Transverse colon (tissue), 4 donors: ENCODE data around the gene CEP250. TPM values are rescaled to one million over a fixed set of nuclear protein-coding genes. Genes with fewer than 3 reads are reported as not detected.

Experiments
- DNase-seq: peaks from one replicate; pipeline ENCODE4 v3.0.0-alpha.2; 2019
- H3K27ac ChIP-seq, 4 donors: fragments of 200-600 bp; sonication (generic); 2 replicates each; pipeline ENCODE4 v1.5.1; 2016 to 2018; ENCODE audit warnings: inconsistent platforms in 4 of 4
- H3K27me3 ChIP-seq: fragments of 200-600 bp; sonication (generic); 2 replicates; pipeline ENCODE4 v1.5.1; 2017; ENCODE audit warnings: inconsistent platforms
- H3K36me3 ChIP-seq, 4 donors: fragments of 200-600 bp; sonication (generic); 2 replicates each; pipeline ENCODE4 v1.5.1; 2017 to 2019; ENCODE audit warnings: inconsistent platforms in 4 of 4
- H3K4me1 ChIP-seq, 4 donors: fragments of 200-600 bp; sonication (generic); 2 replicates each; pipeline ENCODE4 v1.5.1; 2017 to 2020; ENCODE audit warnings: inconsistent platforms in 4 of 4
- H3K4me3 ChIP-seq, 4 donors: fragments of 200-600 bp; sonication (generic); 1 replicate in 1 of 4; 2 replicates in 3 of 4; pipeline versions ENCODE4 v1.5.1 to v1.6.1; 2017 to 2019; ENCODE audit warnings: inconsistent platforms in 4 of 4
- H3K9me3 ChIP-seq, 2 donors: fragments of 200-600 bp; sonication (generic); 2 replicates each; pipeline ENCODE4 v1.5.1; 2017 to 2019; ENCODE audit warnings: inconsistent platforms in 2 of 2
- CTCF ChIP-seq, 5 experiments: fragments of 200-600 bp in 3 of 5; fragments of 450-650 bp in 2 of 5; sonication (generic) in 3 of 5; IDR thresholded peaks; 1 replicate in 2 of 5; 2 replicates in 3 of 5; pipeline ENCODE4 v1.5.1; 2016 to 2017; ENCODE audit warnings: antibody characterized with exemption in 5 of 5, inconsistent platforms in 3 of 5, mild to moderate bottlenecking in 2 of 5, moderate library complexity in 1 of 5
- EP300 ChIP-seq: sonication (generic); formaldehyde crosslinking; IDR thresholded peaks from one replicate; pipeline ENCODE4 v1.6.1; 2017; ENCODE audit warnings: antibody characterized with exemption, low read depth
- POLR2A ChIP-seq: fragments of 450-650 bp; IDR thresholded peaks from one replicate; pipeline ENCODE4 v1.6.1; 2016; ENCODE audit warnings: antibody characterized with exemption, mild to moderate bottlenecking, moderate library complexity
- POLR2AphosphoS5 ChIP-seq, 3 donors: sonication (generic); formaldehyde crosslinking; IDR thresholded peaks; one replicate each; pipeline ENCODE4 v1.6.1; 2016; ENCODE audit warnings: antibody characterized with exemption in 3 of 3
- WGBS, 2 donors: methylation state at CpG; one replicate each; pipeline ENCODE4 v1.1.5; 2018; ENCODE audit warnings: low coverage in 1 of 2; 5-methylcytosine and 5-hydroxymethylcytosine counted together
- in situ Hi-C, 4 donors: fragments of 200-750 bp; cut with MboI; loops; one replicate each; pipeline versions ENCODE4 v1.15.0 to v1.15.1; 2017; ENCODE audit warnings: low sequenced_read_pairs in 3 of 4, low pct_ligation_motif_present in 1 of 4, low pct_unique_long_range_greater_than_20kb in 1 of 4
- intact Hi-C: fragments of 100-400 bp; cut with DNase I; formaldehyde crosslinking; loops from one replicate; pipeline ENCODE4 v1.15.1; 2023; ENCODE audit warnings: low total_unique reads
- small RNA-seq, 4 donors: library from RNA; depleted of rRNA; stranded (forward); fragments of <200 nt; gene quantifications; one replicate each; pipeline ENCODE3, GENCODE V24; 2016
- total RNA-seq, 4 donors: library from RNA; depleted of rRNA; stranded (reverse); fragments of >200 nt; gene quantifications; one replicate each; pipeline ENCODE4 v1.1.0, GENCODE V29; 2016

Gene CEP250
- total RNA-seq, 4 donors from 2014 or later = 22.8 to 38.6 (median 28.7) TPM

GRCh38 chr20:35563834-35564233 lies 108.4 kb downstream of the CEP250 start:
- 60 to 86% methylated on average over 1 to 10 of the region's 10 CpGs for WGBS, 2 donors
- intact Hi-C loops (no loop called here), in situ Hi-C loops (no loop called here)
- no peaks in the 10 kb centered on the region for H3K9me3 ChIP-seq
- no peaks in the 10 kb centered on the region for H3K27me3 ChIP-seq
- DNase-seq = no peak
- TF ChIP-seq POLR2AphosphoS5 (IDR thresholded peaks at IDR 0.05) (no peak), POLR2A (no peak), CTCF (IDR thresholded peaks at IDR 0.05) (no peak), EP300 (no peak)
- H3K4me1 ChIP-seq = peaks cover 0 to 6% (median 0%) of the 10 kb centered on the region in 4 donors
- H3K4me3 ChIP-seq = no peak overlapping the region
- no peak overlapping the region for H3K27ac ChIP-seq
- no peaks in the 10 kb centered on the region for H3K36me3 ChIP-seq

GRCh38 chr20:35564905-35565304 lies 109.5 kb downstream of the CEP250 start:
- intact Hi-C loops = no loop called here
- TF ChIP-seq POLR2A (no peak), POLR2AphosphoS5 (IDR thresholded peaks at IDR 0.05) (no peak), EP300 (no peak), CTCF (IDR thresholded peaks at IDR 0.05) (no peak)
- in situ Hi-C loops = no loop called here

GRCh38 chr20:35568645-35569044 lies 113.2 kb downstream of the CEP250 start:
- Histone ChIP-seq H3K9me3 (no peaks in the 10 kb centered on the region), H3K27me3 (no peaks in the 10 kb centered on the region), H3K4me1 (peaks cover 0 to 6% (median 0%) of the 10 kb centered on the region in 4 donors), H3K36me3 (no peaks in the 10 kb centered on the region), H3K27ac (no peak overlapping the region), H3K4me3 (no peak overlapping the region)
- TF ChIP-seq CTCF (IDR thresholded peaks at IDR 0.05) (peak in 4 of 5 experiments; percentile 25 to 42 (median 28)), EP300 (no peak), POLR2A (no peak)
- WGBS, 2 donors = 15% methylated on average over 2 of the region's 2 CpGs; no CpG with 5 or more reads in 1 of the 2 donors
- in situ Hi-C loops = no loop called here
- intact Hi-C loops = no loop called here
- peak; percentile 27 for DNase-seq

More at GRCh38 chr20:35564905-35565304, 109.5 kb downstream of the CEP250 start:
- no peak overlapping the region for H3K27ac ChIP-seq
- no peaks in the 10 kb centered on the region for H3K27me3 ChIP-seq
- no peaks in the 10 kb centered on the region for H3K4me1 ChIP-seq
- DNase-seq = no peak
- H3K4me3 ChIP-seq = no peak overlapping the region
- 91% methylated on average over 6 of the region's 7 CpGs; no CpG with 5 or more reads in 1 of the 2 donors for WGBS, 2 donors
- no peaks in the 10 kb centered on the region for H3K36me3 ChIP-seq
- H3K9me3 ChIP-seq = no peaks in the 10 kb centered on the region

Small RNA genes within 50 kb of the gene (small RNA-seq; reads per million reads assigned to genes)
- gene MIR1289-1 = 0 to 0.28 (median 0) reads per million in 4 donors

Other genes starting within 250 kb of the CEP250 start
- gene MMP24, start 228.9 kb upstream of the CEP250 start, total RNA-seq = 1 to 10 TPM in 1 of 4 donors, under 1 TPM in 3; 0.32 to 4.5 (median 0.61) TPM
- gene MMP24OS, start 177.5 kb upstream of the CEP250 start, total RNA-seq = 10 to 100 TPM; 32.4 to 81.1 (median 47.9) TPM
- 100 to 1,000 TPM in 2 of 4 donors, 10 to 100 TPM in 2; 54.9 to 168 (median 100) TPM for gene EIF6, start 170.8 kb upstream of the CEP250 start, total RNA-seq
- under 1 TPM in 1 of 4 donors, not detected in 3; 0.14 TPM for gene FAM83C, start 163.2 kb upstream of the CEP250 start, total RNA-seq
- 10 to 100 TPM; 24.7 to 70.8 (median 44.5) TPM for gene UQCC1, start 43.6 kb upstream of the CEP250 start, total RNA-seq
- gene GDF5, start 17.4 kb upstream of the CEP250 start, total RNA-seq = 1 to 10 TPM in 1 of 4 donors, under 1 TPM in 2, not detected in 1; 0.32 to 2.2 (median 0.40) TPM
- gene C20orf173, start 74.1 kb downstream of the CEP250 start, total RNA-seq = not detected
- 100 to 1,000 TPM; 115 to 398 (median 237) TPM for gene ERGIC3, start 86.5 kb downstream of the CEP250 start, total RNA-seq
- 10 to 100 TPM in 1 of 4 donors, 1 to 10 TPM in 1, not detected in 2; 3.3 to 17.5 TPM for gene SPAG4, start 160.2 kb downstream of the CEP250 start, total RNA-seq
- 100 to 1,000 TPM in 3 of 4 donors, 10 to 100 TPM in 1; 67.7 to 225 (median 132) TPM for gene CPNE1, start 209.3 kb downstream of the CEP250 start, total RNA-seq
- 10 to 100 TPM; 24.7 to 33.8 (median 29.3) TPM for gene RBM12, start 209.3 kb downstream of the CEP250 start, total RNA-seq
- gene NFS1, start 243.8 kb downstream of the CEP250 start, total RNA-seq = 10 to 100 TPM; 28.4 to 54.1 (median 42.0) TPM
- gene ROMO1, start 243.8 kb downstream of the CEP250 start, total RNA-seq = 100 to 1,000 TPM; 114 to 416 (median 182) TPM